GM23248 (cell line): ENCODE results near the gene ZNF219. TPM values are rescaled to one million over a fixed set of nuclear protein-coding genes. Genes with fewer than 3 reads are reported as not detected.

Experiments used
- DNase-seq: peaks from one replicate; pipeline ENCODE4 v3.0.0-alpha.2; 2015
- H2AFZ ChIP-seq: fragments of 200-600 bp; sonication (generic); 2 replicates; pipeline ENCODE4 v1.6.1; 2016; ENCODE audit warnings: antibody characterized with exemption
- H3F3A ChIP-seq: fragments of 200-600 bp; sonication (generic); 2 replicates; pipeline ENCODE4 v1.6.1; 2016; ENCODE audit warnings: mild to moderate bottlenecking, antibody characterized with exemption, mixed run types; ENCODE audit not compliant: insufficient read depth
- H3K27ac ChIP-seq: fragments of 200-600 bp; sonication (generic); 2 replicates; pipeline ENCODE4 v1.5.1; 2016; ENCODE audit warnings: mild to moderate bottlenecking
- H3K27me3 ChIP-seq: fragments of 200-600 bp; sonication (generic); replicated peaks from 2 replicates; pipeline ENCODE4 v1.6.1; 2016; ENCODE audit warnings: mild to moderate bottlenecking; ENCODE audit not compliant: insufficient read depth
- H3K36me3 ChIP-seq: fragments of 200-600 bp; sonication (generic); 2 replicates; pipeline ENCODE4 v1.6.1; 2016; ENCODE audit warnings: low read depth, mild to moderate bottlenecking
- H3K4me1 ChIP-seq: fragments of 200-600 bp; sonication (generic); 2 replicates; pipeline ENCODE4 v1.6.1; 2016; ENCODE audit warnings: mild to moderate bottlenecking; ENCODE audit not compliant: insufficient read depth
- H3K4me2 ChIP-seq: fragments of 200-600 bp; sonication (generic); one replicate; pipeline ENCODE4 v1.6.1; 2016; ENCODE audit warnings: mild to moderate bottlenecking; ENCODE audit not compliant: unreplicated experiment
- H3K4me3 ChIP-seq: fragments of 200-600 bp; sonication (generic); 2 replicates; pipeline ENCODE4 v1.5.1; 2016; ENCODE audit warnings: mild to moderate bottlenecking
- H3K79me2 ChIP-seq: fragments of 200-600 bp; sonication (generic); 2 replicates; pipeline ENCODE4 v1.6.1; 2016; ENCODE audit warnings: mild to moderate bottlenecking; ENCODE audit not compliant: insufficient read depth
- H3K9ac ChIP-seq: fragments of 200-600 bp; sonication (generic); 2 replicates; pipeline ENCODE4 v1.6.1; 2016; ENCODE audit warnings: mild to moderate bottlenecking
- H3K9me2 ChIP-seq: fragments of 200-600 bp; sonication (generic); 2 replicates; pipeline ENCODE4 v1.6.1; 2016; ENCODE audit warnings: mixed run types, mild to moderate bottlenecking, moderate library complexity; ENCODE audit not compliant: insufficient read depth
- H3K9me3 ChIP-seq: fragments of 200-600 bp; sonication (generic); one replicate; pipeline ENCODE4 v1.6.1; 2017; ENCODE audit warnings: low read depth
- H4K20me1 ChIP-seq: fragments of 200-600 bp; sonication (generic); 2 replicates; pipeline ENCODE4 v1.6.0; 2016; ENCODE audit not compliant: insufficient read depth
- EZH2 ChIP-seq: fragments of 200-600 bp; sonication (generic); IDR thresholded peaks from 2 replicates; pipeline ENCODE4 v1.6.1; 2018; ENCODE audit warnings: antibody characterized with exemption, mild to moderate bottlenecking; ENCODE audit not compliant: insufficient read depth, poor library complexity, severe bottlenecking
- EZH2phosphoT487 ChIP-seq: fragments of 200-600 bp; sonication (generic); IDR thresholded peaks from 2 replicates; pipeline ENCODE4 v1.6.1; 2018; ENCODE audit warnings: antibody characterized with exemption, moderate library complexity, mild to moderate bottlenecking, low read depth; ENCODE audit not compliant: insufficient read depth
- WGBS, 2 experiments: methylation state at CpG; one replicate each; pipeline ENCODE4 v1.1.6; 2015 to 2017; ENCODE audit warnings: low lambda C conversion rate in 2 of 2, low coverage in 1 of 2; ENCODE audit errors: missing lambda C conversion rate in 2 of 2; 5-methylcytosine and 5-hydroxymethylcytosine counted together
- in situ Hi-C: fragments of 300-500 bp; cut with MboI; formaldehyde crosslinking; loops from 2 replicates; pipeline ENCODE4 v1.15.0; 2020
- polyA plus RNA-seq: library from polyadenylated mRNA; unstranded; fragments of >200 nt; fragmentation: Nextera tagmentation; extraction: Ambion mirVana; gene quantifications from 2 replicates; pipeline ENCODE4 v1.2.1, GENCODE V29; 2016
- total RNA-seq: library from RNA; depleted of rRNA; stranded (reverse); fragments of >200 nt; shearing (Covaris generic); gene quantifications from 2 replicates; pipeline ENCODE4 v1.2.3, GENCODE V29; 2014; rRNA removed

ZNF219 gene
- 15.9 and 24.0 TPM in 2 replicates for total RNA-seq
- polyA plus RNA-seq, result 1.6 and 1.8 TPM in 2 replicates

DNA sequence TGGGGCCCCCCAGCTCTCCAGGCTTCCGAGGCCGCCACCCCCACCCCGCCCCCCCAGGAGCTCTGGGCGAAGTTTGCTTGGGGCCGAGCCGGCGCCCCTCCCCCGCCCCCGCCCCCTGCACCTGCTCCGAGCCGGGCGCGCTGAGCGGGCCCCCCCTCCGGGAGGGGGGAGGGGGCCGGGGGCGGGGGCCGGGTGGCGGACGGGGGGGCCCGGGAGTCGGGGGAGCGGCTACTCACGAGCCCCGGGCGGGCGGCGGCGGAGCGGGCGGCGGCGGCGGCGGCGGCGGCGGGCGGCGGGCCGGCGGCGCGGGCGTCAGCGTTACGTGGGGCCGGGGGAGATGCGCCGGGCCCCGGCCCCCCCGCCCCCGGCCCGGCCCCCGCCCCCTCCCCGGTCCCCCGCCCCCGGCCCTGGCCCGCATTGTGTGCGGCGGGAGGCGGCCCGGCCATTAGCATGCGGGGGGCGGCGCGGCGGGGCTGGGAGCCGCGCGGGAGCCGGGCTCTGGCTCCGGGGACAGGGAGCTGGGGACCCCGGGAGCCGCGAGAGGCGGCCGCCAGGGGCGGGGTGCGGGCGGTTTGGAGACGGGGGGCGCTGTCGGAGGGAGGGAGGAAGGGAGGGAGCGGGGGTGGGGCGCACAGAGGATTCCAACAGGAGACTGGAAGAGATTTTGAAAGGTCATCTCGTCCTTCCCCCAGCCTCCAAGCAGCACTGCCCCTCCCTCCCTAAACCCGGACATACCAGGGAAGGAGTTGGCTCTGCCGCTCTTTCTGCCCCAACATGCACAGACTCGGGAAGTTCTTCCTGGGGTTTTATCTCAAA is at the start of gene ZNF219:
TSS of gene ZNF219 (minus strand) at position 580 of the 816 bp plus-strand sequence. CDS start 5,064 bp downstream, outside the sequence.
- Histone ChIP-seq H3K4me1 (peaks cover 16% of the 10 kb centered on the region), H3K27ac (peak within 1 kb of the TSS; percentile 27; the same call in 1 of the 2 replicates), H3K9me3 (no peaks in the 10 kb centered on the region), H3K9me2 (no peaks in the 10 kb centered on the region), H3K27me3 (no peaks in the 10 kb centered on the region), H3K36me3 (no peaks in the 10 kb centered on the region), H3K79me2 (no peaks in the 10 kb centered on the region), H3F3A (peaks cover 35% of the 10 kb centered on the region), H3K4me2 (peak within 1 kb of the TSS; percentile 91), H4K20me1 (no peaks in the 10 kb centered on the region), H3K9ac (peak within 1 kb of the TSS; percentile 60), H3K4me3 (peak within 1 kb of the TSS; percentile 80), H2AFZ (peak within 1 kb of the TSS; percentile 83)
- in situ Hi-C loops, result loop anchor here (10.0 kb wide), 1 partner anchor 83 kb away; no protein-coding TSS in a partner anchor
- 2% methylated on average over 3 to 52 of the region's 90 CpGs for WGBS, 2 experiments
- TF ChIP-seq EZH2, result no peak
- no peak for TF ChIP-seq EZH2phosphoT487
- peak; percentile 58 for DNase-seq

DNA sequence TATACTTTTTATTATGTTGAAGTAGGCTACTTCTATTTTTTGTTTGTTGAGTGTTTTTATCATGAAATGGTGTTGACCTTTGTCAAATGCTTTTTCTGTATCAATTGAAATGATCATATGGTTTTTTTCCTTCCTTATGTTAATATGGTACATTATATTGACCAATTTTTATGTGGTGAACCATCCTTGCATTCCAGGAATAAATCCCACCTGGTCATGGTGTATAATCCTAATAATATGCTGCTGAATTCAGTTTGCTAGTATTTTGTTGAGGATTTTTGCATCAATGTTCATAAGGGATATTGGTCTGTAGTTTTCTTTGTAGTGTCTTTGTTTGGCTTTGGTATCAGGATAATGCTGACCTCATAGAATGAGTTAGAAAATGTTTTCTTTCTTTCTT is 47.0 kb upstream of the ZNF219 start:
- no peaks in the 10 kb centered on the region for H3K9me2 ChIP-seq
- no peaks in the 10 kb centered on the region for H4K20me1 ChIP-seq
- no peak overlapping the region for H3K4me3 ChIP-seq
- H2AFZ ChIP-seq, result no peak overlapping the region
- H3K79me2 ChIP-seq, result no peaks in the 10 kb centered on the region
- H3K9me3 ChIP-seq, result no peaks in the 10 kb centered on the region
- in situ Hi-C loops, result no loop called here
- DNase-seq, result no peak
- peaks cover 4% of the 10 kb centered on the region; the same call in 1 of the 2 replicates for H3K27me3 ChIP-seq
- no peaks in the 10 kb centered on the region for H3F3A ChIP-seq
- H3K9ac ChIP-seq, result no peak overlapping the region
- no peaks in the 10 kb centered on the region for H3K36me3 ChIP-seq
- no peak overlapping the region for H3K27ac ChIP-seq
- H3K4me2 ChIP-seq, result no peak overlapping the region
- H3K4me1 ChIP-seq, result no peaks in the 10 kb centered on the region
- no peak for TF ChIP-seq EZH2
- TF ChIP-seq EZH2phosphoT487, result no peak

DNA sequence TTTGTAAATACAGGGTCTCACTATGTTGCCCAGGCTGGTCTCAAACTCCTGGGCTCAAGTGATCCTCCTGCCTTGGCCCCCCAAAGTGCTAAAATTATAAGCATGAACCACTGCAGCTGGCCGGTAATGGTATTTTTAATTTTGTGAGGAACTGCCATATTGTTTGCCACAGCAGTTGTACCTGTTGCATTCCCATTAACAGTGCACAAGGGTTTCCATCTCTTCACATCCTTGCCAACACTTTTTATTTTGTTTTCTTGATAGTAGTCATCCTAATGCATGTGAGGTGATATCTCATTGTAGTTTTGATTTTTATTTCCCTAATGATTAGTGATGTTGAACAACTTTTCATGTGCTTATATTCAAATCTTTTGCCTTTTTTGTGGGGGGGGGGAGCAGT is 43.9 kb upstream of the ZNF219 start:
- no peak for TF ChIP-seq EZH2phosphoT487
- TF ChIP-seq EZH2, result no peak
- H3K27me3 ChIP-seq, result no peaks in the 10 kb centered on the region; the same call in 1 of the 2 replicates
- H3K4me3 ChIP-seq, result no peak overlapping the region
- H3K36me3 ChIP-seq, result no peaks in the 10 kb centered on the region
- no peak overlapping the region for H3K27ac ChIP-seq
- in situ Hi-C loops, result no loop called here
- no peaks in the 10 kb centered on the region for H3K4me1 ChIP-seq
- no peak overlapping the region for H2AFZ ChIP-seq
- no peaks in the 10 kb centered on the region for H3K9me2 ChIP-seq
- 82 to 86% methylated on average over 1 of the region's 1 CpG for WGBS, 2 experiments
- no peaks in the 10 kb centered on the region for H3K9me3 ChIP-seq
- no peak overlapping the region for H3K9ac ChIP-seq
- H3K4me2 ChIP-seq, result no peak overlapping the region
- no peaks in the 10 kb centered on the region for H3F3A ChIP-seq
- no peak for DNase-seq
- no peaks in the 10 kb centered on the region for H4K20me1 ChIP-seq
- no peaks in the 10 kb centered on the region for H3K79me2 ChIP-seq

DNA sequence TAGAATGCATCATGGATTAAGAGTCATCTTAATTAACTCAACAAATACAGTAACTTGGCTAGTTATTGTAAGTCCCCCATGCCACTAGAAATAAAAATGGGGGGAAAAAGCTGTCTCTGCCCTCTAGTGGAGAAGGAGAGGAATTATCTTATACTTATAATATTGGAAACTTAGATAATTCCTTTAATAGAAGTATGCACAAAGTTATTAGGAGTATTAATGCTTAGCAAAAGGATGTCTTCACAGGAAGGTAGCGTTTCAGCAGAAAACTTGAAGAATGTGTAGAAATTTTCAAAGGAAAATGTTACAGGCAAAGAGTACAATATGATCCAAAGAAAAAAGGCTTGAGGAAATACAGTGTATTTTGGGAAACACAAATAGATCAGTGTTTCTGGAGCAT is 37.6 kb upstream of the ZNF219 start:
- no peak overlapping the region for H2AFZ ChIP-seq
- no peaks in the 10 kb centered on the region for H3F3A ChIP-seq
- H3K9me2 ChIP-seq, result no peaks in the 10 kb centered on the region
- no peak for TF ChIP-seq EZH2phosphoT487
- no peak for TF ChIP-seq EZH2
- no peak overlapping the region for H3K4me2 ChIP-seq
- no peaks in the 10 kb centered on the region for H3K4me1 ChIP-seq
- no peak overlapping the region for H3K4me3 ChIP-seq
- whole genome bisulfite sequencing, 2 experiments, result 0% methylated on average over 1 of the region's 1 CpG
- no peak overlapping the region for H3K27ac ChIP-seq
- H3K79me2 ChIP-seq, result no peaks in the 10 kb centered on the region
- in situ Hi-C loops, result no loop called here
- peak; percentile 41 for DNase-seq
- H3K9ac ChIP-seq, result no peak overlapping the region
- no peaks in the 10 kb centered on the region for H3K36me3 ChIP-seq
- no peaks in the 10 kb centered on the region for H3K9me3 ChIP-seq
- H3K27me3 ChIP-seq, result 0 out of 2 replicates have a peak, but pooled peaks cover 3% of the 10 kb centered on the region
- no peaks in the 10 kb centered on the region for H4K20me1 ChIP-seq
